ENCODE results near the gene MLXIPL.
"Not testable (repeated sequence)": the region's sequence is repeated elsewhere in the genome, so short reads cannot be mapped to it uniquely, and the experiment has no call there.

Gene MLXIPL

GRCh38 chr7:73607692-73607983 lies 16.7 kb downstream of the MLXIPL start:
- H2BK5ac ChIP-seq (ENCODE audit: low read length); H3K56ac ChIP-seq (ENCODE audit: low read length); H3K9ac ChIP-seq (ENCODE audit: low read length); H2BK15ac ChIP-seq (replicated peaks; ENCODE audit: low read depth); H3K4me1 ChIP-seq (ENCODE audit: control insufficient read depth, low read depth, low read length); H3K4ac ChIP-seq (ENCODE audit: low read depth, low read length); H4K5ac ChIP-seq (ENCODE audit: low read length); H3K27me3 ChIP-seq (ENCODE audit: insufficient read depth, low read length, poor library complexity); H3K23ac ChIP-seq (ENCODE audit: low read length); H3K79me1 ChIP-seq (ENCODE audit: low read length); H2AK5ac ChIP-seq (ENCODE audit: low read length); H3K4me2 ChIP-seq (ENCODE audit: low read length); H3K18ac ChIP-seq (ENCODE audit: low read length); H3K36me3 ChIP-seq (ENCODE audit: control insufficient read depth, insufficient read depth, low read length); H3K79me2 ChIP-seq (ENCODE audit: control insufficient read depth, insufficient read depth, low read length); DNase-seq; H4K8ac ChIP-seq (ENCODE audit: low read depth, low read length); H2BK120ac ChIP-seq (ENCODE audit: low read depth, low read length); H3K27ac ChIP-seq (ENCODE audit: low read depth, low read length); H3K4me3 ChIP-seq (ENCODE audit: low read length): not testable (repeated sequence)
- WGBS (ENCODE audit: extremely low coverage, insufficient coverage, low lambda C conversion rate): no CpG with 5 or more reads among the region's 5 CpGs

GRCh38 chr7:73606801-73607691 lies 17.3 kb downstream of the MLXIPL start:
- no peak overlapping the region for H4K5ac ChIP-seq (ENCODE audit: low read length)
- no peak overlapping the region for H2BK15ac ChIP-seq (replicated peaks; ENCODE audit: low read depth)
- no peaks in the 10 kb centered on the region for H3K79me2 ChIP-seq (ENCODE audit: control insufficient read depth, insufficient read depth, low read length)
- H3K9ac ChIP-seq (ENCODE audit: low read length): no peak overlapping the region
- H3K56ac ChIP-seq (ENCODE audit: low read length): peak overlapping the region; percentile 42
- H3K23ac ChIP-seq (ENCODE audit: low read length): no peak overlapping the region
- H4K8ac ChIP-seq (ENCODE audit: low read depth, low read length): no peak overlapping the region
- no peaks in the 10 kb centered on the region for H3K36me3 ChIP-seq (ENCODE audit: control insufficient read depth, insufficient read depth, low read length)
- no peaks in the 10 kb centered on the region for H3K4me1 ChIP-seq (ENCODE audit: control insufficient read depth, low read depth, low read length)
- no peak overlapping the region for H2BK5ac ChIP-seq (ENCODE audit: low read length)
- no peaks in the 10 kb centered on the region for H3K27me3 ChIP-seq (ENCODE audit: insufficient read depth, low read length, poor library complexity)
- no peak overlapping the region for H2AK5ac ChIP-seq (ENCODE audit: low read length)
- DNase-seq: peak; percentile 67
- no peaks in the 10 kb centered on the region for H3K79me1 ChIP-seq (ENCODE audit: low read length)
- no peak overlapping the region for H2BK120ac ChIP-seq (ENCODE audit: low read depth, low read length)
- H3K4me3 ChIP-seq (ENCODE audit: low read length): no peak overlapping the region
- WGBS (ENCODE audit: extremely low coverage, insufficient coverage, low lambda C conversion rate): no CpG with 5 or more reads among the region's 36 CpGs
- H3K4me2 ChIP-seq (ENCODE audit: low read length): peak overlapping the region; percentile 52
- H3K27ac ChIP-seq (ENCODE audit: low read depth, low read length): no peak overlapping the region
- no peak overlapping the region for H3K4ac ChIP-seq (ENCODE audit: low read depth, low read length)
- H3K18ac ChIP-seq (ENCODE audit: low read length): no peak overlapping the region

- WGBS (ENCODE audit: extremely low coverage, insufficient coverage, low lambda C conversion rate): no CpG with 5 or more reads among the region's 23 CpGs
- H3K4me1 ChIP-seq (ENCODE audit: control insufficient read depth, low read depth, low read length): no peaks in the 10 kb centered on the region
- H3K9ac ChIP-seq (ENCODE audit: low read length): no peak overlapping the region
- no peak overlapping the region for H3K27ac ChIP-seq (ENCODE audit: low read depth, low read length)
- no peaks in the 10 kb centered on the region for H3K79me1 ChIP-seq (ENCODE audit: low read length)
- no peak overlapping the region for H3K4me2 ChIP-seq (ENCODE audit: low read length)
- H2BK5ac ChIP-seq (ENCODE audit: low read length): no peak overlapping the region
- no peaks in the 10 kb centered on the region for H3K79me2 ChIP-seq (ENCODE audit: control insufficient read depth, insufficient read depth, low read length)
- no peaks in the 10 kb centered on the region for H3K27me3 ChIP-seq (ENCODE audit: insufficient read depth, low read length, poor library complexity)
- no peak overlapping the region for H2BK120ac ChIP-seq (ENCODE audit: low read depth, low read length)
- H3K56ac ChIP-seq (ENCODE audit: low read length): no peak overlapping the region
- no peak overlapping the region for H4K5ac ChIP-seq (ENCODE audit: low read length)
- no peak overlapping the region for H3K18ac ChIP-seq (ENCODE audit: low read length)
- H3K4me3 ChIP-seq (ENCODE audit: low read length): no peak overlapping the region
- H2AK5ac ChIP-seq (ENCODE audit: low read length): no peak overlapping the region
- H4K8ac ChIP-seq (ENCODE audit: low read depth, low read length): no peak overlapping the region
- DNase-seq: no peak
- no peak overlapping the region for H3K4ac ChIP-seq (ENCODE audit: low read depth, low read length)
- H2BK15ac ChIP-seq (replicated peaks; ENCODE audit: low read depth): no peak overlapping the region
- H3K23ac ChIP-seq (ENCODE audit: low read length): no peak overlapping the region
- H3K36me3 ChIP-seq (ENCODE audit: control insufficient read depth, insufficient read depth, low read length): no peaks in the 10 kb centered on the region
Observed at GRCh38 chr7:73605601-73606220, 18.6 kb downstream of the MLXIPL start.

GRCh38 chr7:73602721-73603651 lies 21.3 kb downstream of the MLXIPL start:
- H4K5ac ChIP-seq (ENCODE audit: low read length): no peak overlapping the region
- no peak overlapping the region for H2BK15ac ChIP-seq (replicated peaks; ENCODE audit: low read depth)
- no peaks in the 10 kb centered on the region for H3K4me1 ChIP-seq (ENCODE audit: control insufficient read depth, low read depth, low read length)
- no peak overlapping the region for H2BK5ac ChIP-seq (ENCODE audit: low read length)
- H3K18ac ChIP-seq (ENCODE audit: low read length): no peak overlapping the region
- no peak for DNase-seq
- no peak overlapping the region for H3K9ac ChIP-seq (ENCODE audit: low read length)
- no peak overlapping the region for H3K56ac ChIP-seq (ENCODE audit: low read length)
- H3K79me2 ChIP-seq (ENCODE audit: control insufficient read depth, insufficient read depth, low read length): no peaks in the 10 kb centered on the region
- no peak overlapping the region for H2BK120ac ChIP-seq (ENCODE audit: low read depth, low read length)
- H4K8ac ChIP-seq (ENCODE audit: low read depth, low read length): no peak overlapping the region
- no peaks in the 10 kb centered on the region for H3K36me3 ChIP-seq (ENCODE audit: control insufficient read depth, insufficient read depth, low read length)
- no peak overlapping the region for H3K23ac ChIP-seq (ENCODE audit: low read length)
- no peak overlapping the region for H2AK5ac ChIP-seq (ENCODE audit: low read length)
- H3K27ac ChIP-seq (ENCODE audit: low read depth, low read length): no peak overlapping the region
- no peaks in the 10 kb centered on the region for H3K79me1 ChIP-seq (ENCODE audit: low read length)
- H3K27me3 ChIP-seq (ENCODE audit: insufficient read depth, low read length, poor library complexity): no peaks in the 10 kb centered on the region
- no peak overlapping the region for H3K4me2 ChIP-seq (ENCODE audit: low read length)
- H3K4me3 ChIP-seq (ENCODE audit: low read length): no peak overlapping the region
- H3K4ac ChIP-seq (ENCODE audit: low read depth, low read length): no peak overlapping the region
- no CpG with 5 or more reads among the region's 22 CpGs for WGBS (ENCODE audit: extremely low coverage, insufficient coverage, low lambda C conversion rate)

GRCh38 chr7:73599916-73600315 lies 24.4 kb downstream of the MLXIPL start:
- Histone ChIP-seq H4K5ac (ENCODE audit: low read length) (no peak overlapping the region), H3K23ac (ENCODE audit: low read length) (no peak overlapping the region), H3K27me3 (ENCODE audit: insufficient read depth, low read length, poor library complexity) (no peaks in the 10 kb centered on the region), H3K9ac (ENCODE audit: low read length) (no peak overlapping the region), H3K79me2 (ENCODE audit: control insufficient read depth, insufficient read depth, low read length) (no peaks in the 10 kb centered on the region), H2AK5ac (ENCODE audit: low read length) (no peak overlapping the region), H3K4me1 (ENCODE audit: control insufficient read depth, low read depth, low read length) (no peaks in the 10 kb centered on the region), H2BK15ac (replicated peaks; ENCODE audit: low read depth) (no peak overlapping the region), H4K8ac (ENCODE audit: low read depth, low read length) (no peak overlapping the region), H2BK5ac (ENCODE audit: low read length) (no peak overlapping the region), H3K4ac (ENCODE audit: low read depth, low read length) (no peak overlapping the region), H3K79me1 (ENCODE audit: low read length) (no peaks in the 10 kb centered on the region), H3K27ac (ENCODE audit: low read depth, low read length) (no peak overlapping the region), H2BK120ac (ENCODE audit: low read depth, low read length) (no peak overlapping the region), H3K36me3 (ENCODE audit: control insufficient read depth, insufficient read depth, low read length) (no peaks in the 10 kb centered on the region), H3K18ac (ENCODE audit: low read length) (no peak overlapping the region), H3K4me3 (ENCODE audit: low read length) (no peak overlapping the region), H3K56ac (ENCODE audit: low read length) (no peak overlapping the region), H3K4me2 (ENCODE audit: low read length) (no peak overlapping the region)
- no peak for DNase-seq
- no CpG with 5 or more reads among the region's 7 CpGs for WGBS (ENCODE audit: extremely low coverage, insufficient coverage, low lambda C conversion rate)
